Measurements from ENCODE around the gene GPR42.

Gene GPR42

DNA sequence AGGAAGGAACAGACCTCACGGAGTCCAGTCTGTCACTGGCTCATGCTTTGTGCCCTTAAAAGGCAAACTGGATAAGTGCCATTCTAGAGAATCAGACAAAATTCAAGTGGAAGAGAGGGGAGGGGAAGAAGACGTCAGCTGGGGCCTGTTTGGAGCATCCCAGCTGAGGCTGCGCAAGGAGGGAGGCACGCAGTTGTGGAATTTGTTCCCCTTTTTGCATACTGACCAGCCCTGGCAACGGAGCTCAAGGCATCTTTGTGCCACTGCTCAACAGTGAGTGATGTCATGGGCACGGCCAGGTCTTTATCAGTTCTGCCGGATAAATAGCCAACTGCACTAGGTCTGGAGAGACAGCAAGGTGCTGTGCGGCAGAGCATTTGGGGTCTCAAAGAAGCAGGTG lies at the start of gene GPR42:
Gene GPR42 (plus strand): TSS at position 347 of the 400 bp plus-strand sequence. CDS start 292 bp downstream, outside the sequence.
- DNase-seq (ENCODE audit: low read depth in 2 of 2), result no peak

DNA sequence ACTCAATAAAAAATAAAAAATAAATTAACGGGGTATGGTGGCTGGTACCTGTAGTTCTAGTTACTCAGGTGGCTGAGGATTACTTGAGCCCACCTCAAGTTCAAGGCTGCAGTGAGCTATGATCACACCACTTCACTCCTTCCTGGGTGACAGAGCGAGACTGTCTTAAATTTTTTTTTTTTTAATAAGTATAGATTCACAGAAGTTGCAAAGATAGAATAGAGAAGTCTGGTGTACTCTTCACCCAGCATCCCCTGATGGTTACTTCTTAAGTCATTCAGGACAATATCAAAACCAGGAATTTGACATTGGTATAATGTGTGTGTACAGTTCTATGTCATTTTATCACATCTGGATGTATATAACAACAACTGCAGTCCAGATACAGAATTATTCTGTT lies 49.6 kb upstream of the GPR42 start:
- DNase-seq (ENCODE audit: low read depth in 2 of 2), result no peak

- DNase-seq (ENCODE audit: low read depth in 2 of 2), result no peak
These were observed 48.9 kb upstream of the GPR42 start for GRCh38 chr19:35322014-35322413.

DNA sequence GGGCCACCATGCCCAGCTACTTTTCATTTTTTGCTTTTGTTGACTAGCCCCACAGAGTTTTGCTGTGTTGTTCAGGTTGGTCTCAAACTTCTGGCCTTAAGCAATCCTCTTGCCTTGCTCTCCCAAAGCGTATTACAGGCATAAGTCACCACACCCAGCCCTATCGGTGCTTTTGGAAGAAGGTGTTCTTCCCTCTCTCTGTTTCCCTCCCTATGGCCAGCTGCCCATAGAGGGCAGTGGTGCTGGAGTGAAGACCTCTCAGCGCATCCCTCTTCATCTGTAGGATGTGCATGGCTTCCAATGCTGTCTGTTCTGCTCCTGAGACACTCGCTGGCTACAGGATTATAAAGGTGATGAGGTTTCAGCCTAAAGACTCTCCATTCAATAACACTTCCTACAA lies 43.2 kb upstream of the GPR42 start:
- no peak for DNase-seq (ENCODE audit: low read depth in 2 of 2)

- no peak for DNase-seq (ENCODE audit: low read depth in 2 of 2)
These were observed 42.0 kb upstream of the GPR42 start, which contains the start of gene CD22 for GRCh38 chr19:35328851-35329285. Gene CD22, plus strand, starts transcription at chr19:35329187. Its CDS starts 2,854 bp downstream, at chr19:35332041.

DNA sequence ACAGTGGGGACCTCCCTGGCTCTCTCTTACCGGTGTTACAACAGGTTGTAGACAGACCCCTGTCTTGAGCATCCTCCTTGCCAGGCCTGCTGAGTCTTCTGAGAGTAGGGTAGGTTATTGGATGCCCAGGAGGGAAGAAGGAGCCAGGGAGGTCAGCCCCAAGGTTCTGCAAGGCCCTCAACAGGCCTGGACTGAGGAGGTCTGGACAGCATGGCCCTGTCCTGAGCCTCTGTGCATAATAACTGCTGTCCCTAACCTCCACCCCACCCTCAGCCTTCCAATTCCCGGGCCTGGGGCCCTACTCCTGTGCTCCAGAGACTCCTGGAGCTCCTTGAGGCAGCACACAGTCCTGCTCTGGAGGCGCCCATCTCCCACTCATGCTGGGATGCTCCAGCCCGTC lies 41.5 kb upstream of the GPR42 start:
- no peak for DNase-seq (ENCODE audit: low read depth in 2 of 2)

GRCh38 chr19:35330475-35330874 lies 40.4 kb upstream of the GPR42 start:
- DNase-seq (ENCODE audit: low read depth in 2 of 2), result no peak

DNA sequence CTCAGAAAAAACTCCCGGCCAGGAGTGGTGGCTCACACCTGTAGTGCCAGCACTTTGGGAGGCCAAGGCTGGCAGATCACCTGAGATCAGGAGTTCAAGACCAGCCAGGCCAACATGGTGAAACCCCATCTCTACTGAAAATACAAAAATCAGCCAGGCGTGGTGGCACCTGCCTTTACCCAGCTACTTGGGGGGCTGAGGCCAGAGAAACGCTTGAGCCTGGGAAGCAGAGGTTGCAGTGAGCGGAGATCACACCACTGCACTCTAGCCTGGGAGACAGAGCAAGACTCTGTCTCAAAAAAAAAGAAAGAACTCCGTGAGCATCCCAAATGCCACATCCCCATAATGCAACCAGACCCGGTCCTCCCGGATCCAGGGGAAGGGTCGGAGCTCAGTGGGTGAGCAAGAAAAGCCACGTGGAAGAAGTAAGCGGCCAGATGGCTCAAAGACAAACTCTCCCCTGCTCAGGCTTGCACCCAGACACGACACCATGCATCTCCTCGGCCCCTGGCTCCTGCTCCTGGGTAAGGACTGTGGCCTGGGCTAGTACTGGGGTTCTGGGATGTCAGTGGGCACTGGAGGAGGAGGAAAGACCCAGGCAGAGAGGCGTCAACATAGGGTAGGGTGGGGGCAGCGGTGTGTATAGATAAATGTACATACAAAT lies 39.2 kb upstream of the GPR42 start:
- DNase-seq (ENCODE audit: low read depth in 2 of 2), result no peak

DNA sequence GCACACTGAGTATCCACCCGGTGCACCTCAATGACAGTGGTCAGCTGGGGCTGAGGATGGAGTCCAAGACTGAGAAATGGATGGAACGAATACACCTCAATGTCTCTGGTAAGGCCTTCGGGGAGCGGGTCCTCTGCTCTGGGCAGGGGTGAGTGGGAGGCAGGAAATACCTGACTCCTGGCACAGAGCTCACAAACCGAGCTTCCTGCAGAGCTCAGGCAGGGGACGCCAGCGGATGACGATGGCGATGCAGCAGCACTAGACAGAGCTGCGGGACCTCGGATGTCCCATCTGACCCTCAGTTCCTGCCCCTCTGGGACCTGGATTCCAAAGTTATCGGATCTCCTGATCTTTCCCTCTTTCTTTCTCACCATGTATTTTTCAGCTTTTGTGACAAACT lies 38.1 kb upstream of the GPR42 start:
- DNase-seq (ENCODE audit: low read depth in 2 of 2), result no peak

GRCh38 chr19:35334144-35334753 lies 36.6 kb upstream of the GPR42 start:
- no peak for DNase-seq (ENCODE audit: low read depth in 2 of 2)

DNA sequence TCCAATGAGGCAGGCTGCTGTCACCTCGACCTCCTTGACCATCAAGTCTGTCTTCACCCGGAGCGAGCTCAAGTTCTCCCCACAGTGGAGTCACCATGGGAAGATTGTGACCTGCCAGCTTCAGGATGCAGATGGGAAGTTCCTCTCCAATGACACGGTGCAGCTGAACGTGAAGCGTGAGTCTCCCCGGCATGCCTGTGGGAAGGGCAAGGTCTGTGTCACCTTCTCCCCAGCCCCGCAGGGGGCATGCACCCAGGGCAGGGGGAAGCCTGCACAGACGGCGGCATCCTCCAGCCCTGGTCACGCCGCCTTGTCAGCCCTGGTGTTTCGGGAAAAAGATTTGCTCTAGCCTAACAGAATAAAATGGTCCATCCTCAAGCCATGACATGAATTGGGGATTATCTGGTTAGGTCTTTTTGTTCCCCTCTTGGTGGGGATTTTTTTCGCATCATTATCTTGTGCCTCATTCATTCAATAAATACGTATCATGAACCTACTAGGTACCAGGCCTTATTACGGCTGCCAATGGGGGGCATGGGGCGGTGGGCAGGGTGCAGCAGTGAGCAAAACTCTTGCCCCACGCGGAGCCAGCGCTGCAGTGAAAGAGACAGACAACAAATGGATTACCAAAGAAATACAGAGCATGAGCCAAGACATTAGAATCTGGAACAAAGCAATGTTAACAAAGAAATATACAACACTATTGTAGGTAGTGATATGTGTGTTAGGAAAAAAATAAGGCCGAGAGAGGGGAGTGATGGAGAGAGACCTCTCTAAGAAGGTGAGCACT lies 34.5 kb upstream of the GPR42 start:
- no peak for DNase-seq (ENCODE audit: low read depth in 2 of 2)

DNA sequence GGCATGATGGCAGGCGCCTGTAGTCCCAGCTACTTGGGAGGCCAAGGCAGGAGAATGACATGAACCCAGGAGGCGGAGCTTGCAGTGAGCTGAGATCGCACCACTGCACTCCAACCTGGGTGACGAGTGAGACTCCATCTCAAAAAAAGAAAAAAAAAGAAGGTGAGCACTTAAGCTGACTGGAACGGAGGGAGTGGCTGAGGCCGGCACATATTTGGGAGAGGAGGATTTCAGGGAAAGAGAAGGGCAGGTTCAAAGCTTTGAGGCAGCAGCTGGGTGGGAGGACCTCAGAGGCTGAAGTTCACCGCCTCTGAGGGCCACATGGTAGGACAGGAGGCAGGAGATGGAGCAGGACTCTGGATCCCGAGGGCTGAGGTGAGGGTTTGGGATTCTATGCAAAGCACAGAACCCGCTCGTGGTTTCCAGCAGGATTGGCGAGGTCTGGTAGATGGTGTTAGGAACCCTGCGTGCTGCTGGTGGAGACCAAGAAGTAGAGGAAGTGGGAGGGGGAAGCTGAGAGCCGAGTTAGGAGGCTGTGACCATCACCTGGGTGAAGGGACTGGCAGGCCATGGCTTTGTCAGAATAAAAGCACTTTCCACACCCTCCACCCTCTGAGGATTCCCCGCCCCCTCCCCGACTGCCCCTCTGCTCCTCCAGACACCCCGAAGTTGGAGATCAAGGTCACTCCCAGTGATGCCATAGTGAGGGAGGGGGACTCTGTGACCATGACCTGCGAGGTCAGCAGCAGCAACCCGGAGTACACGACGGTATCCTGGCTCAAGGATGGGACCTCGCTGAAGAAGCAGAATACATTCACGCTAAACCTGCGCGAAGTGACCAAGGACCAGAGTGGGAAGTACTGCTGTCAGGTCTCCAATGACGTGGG lies 33.5 kb upstream of the GPR42 start:
- DNase-seq (ENCODE audit: low read depth in 2 of 2), result no peak

- DNase-seq (ENCODE audit: low read depth in 2 of 2), result no peak
These were observed 32.9 kb upstream of the GPR42 start for GRCh38 chr19:35337984-35338296.

- no peak for DNase-seq (ENCODE audit: low read depth in 2 of 2)
These were observed 30.4 kb upstream of the GPR42 start for GRCh38 chr19:35340431-35340830.

GRCh38 chr19:35341006-35341405 lies 29.9 kb upstream of the GPR42 start:
- no peak for DNase-seq (ENCODE audit: low read depth in 2 of 2)

- no peak for DNase-seq (ENCODE audit: low read depth in 2 of 2)
These were observed 29.2 kb upstream of the GPR42 start for GRCh38 chr19:35341565-35342225.

DNA sequence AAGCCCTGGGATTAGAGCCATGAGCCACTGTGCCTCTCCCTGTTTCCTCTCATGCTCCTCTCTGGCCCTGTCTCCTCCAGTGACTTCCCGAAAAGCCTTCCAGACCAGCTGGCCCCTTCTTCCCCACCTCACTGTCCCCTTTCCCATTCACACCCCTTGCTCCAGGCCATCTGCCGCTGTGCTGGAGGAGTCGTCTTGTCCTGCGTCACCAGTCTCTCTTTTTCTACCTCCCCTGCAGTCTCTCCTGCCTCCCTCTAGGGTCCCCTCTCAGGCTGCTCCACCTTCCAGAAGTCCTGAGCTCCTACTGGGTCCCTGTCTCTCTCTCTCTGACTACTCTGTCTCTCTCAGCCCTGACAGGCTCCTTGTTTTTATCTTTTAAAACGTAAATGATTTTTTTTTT lies 28.4 kb upstream of the GPR42 start:
- no peak for DNase-seq (ENCODE audit: low read depth in 2 of 2)

GRCh38 chr19:35344511-35345031 lies 26.3 kb upstream of the GPR42 start:
- DNase-seq (ENCODE audit: low read depth in 2 of 2), result no peak

- no peak for DNase-seq (ENCODE audit: low read depth in 2 of 2)
These were observed 25.2 kb upstream of the GPR42 start for GRCh38 chr19:35345671-35346111.

GRCh38 chr19:35346193-35347052 lies 24.4 kb upstream of the GPR42 start:
- peak in 1 of 2 donors; percentile 48 for DNase-seq (ENCODE audit: low read depth in 2 of 2)
